ENCODE results near the gene PATJ.
"Not testable (repeated sequence)": the region's sequence is repeated elsewhere in the genome, so short reads cannot be mapped to it uniquely, and the experiment has no call there.

Gene PATJ

DNA sequence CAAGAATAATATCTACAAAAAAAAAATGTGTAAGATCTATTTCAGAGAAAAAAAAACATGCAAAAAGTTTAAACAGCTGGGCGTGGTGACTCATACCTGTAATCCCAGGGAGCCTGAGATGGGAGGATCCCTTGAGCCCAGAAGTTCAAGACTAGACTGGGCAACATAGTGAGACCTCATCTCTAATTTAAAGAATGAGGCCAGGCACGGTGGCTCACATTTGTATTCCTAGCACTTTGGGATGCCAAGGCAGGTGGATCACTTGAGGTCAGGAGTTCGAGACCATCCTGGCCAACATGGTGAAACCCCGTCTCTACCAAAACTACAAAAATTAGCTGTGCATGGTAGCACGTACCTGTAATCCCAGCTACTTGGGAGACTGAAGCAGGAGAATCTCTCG lies 443.0 kb downstream of the PATJ start:
- not testable (repeated sequence) for H3K18ac ChIP-seq (ENCODE audit: low read length); H3K23ac ChIP-seq (ENCODE audit: low read length); DNase-seq; H4K8ac ChIP-seq (ENCODE audit: low read depth, low read length); H3K79me1 ChIP-seq (ENCODE audit: low read length); H2AK5ac ChIP-seq (ENCODE audit: low read length); H3K56ac ChIP-seq (ENCODE audit: low read length); H3K79me2 ChIP-seq (ENCODE audit: control insufficient read depth, insufficient read depth, low read length); H3K4me3 ChIP-seq (ENCODE audit: low read length); H3K27me3 ChIP-seq (ENCODE audit: insufficient read depth, low read length, poor library complexity); H3K4me1 ChIP-seq (ENCODE audit: control insufficient read depth, low read depth, low read length); H3K4me2 ChIP-seq (ENCODE audit: low read length); H3K9ac ChIP-seq (ENCODE audit: low read length); H2BK15ac ChIP-seq (replicated peaks; ENCODE audit: low read depth); H2BK120ac ChIP-seq (ENCODE audit: low read depth, low read length); H3K4ac ChIP-seq (ENCODE audit: low read depth, low read length); H3K27ac ChIP-seq (ENCODE audit: low read depth, low read length); H3K36me3 ChIP-seq (ENCODE audit: control insufficient read depth, insufficient read depth, low read length); H4K5ac ChIP-seq (ENCODE audit: low read length); H2BK5ac ChIP-seq (ENCODE audit: low read length)
- no CpG with 5 or more reads among the region's 6 CpGs for WGBS (ENCODE audit: extremely low coverage, insufficient coverage, low lambda C conversion rate)

DNA sequence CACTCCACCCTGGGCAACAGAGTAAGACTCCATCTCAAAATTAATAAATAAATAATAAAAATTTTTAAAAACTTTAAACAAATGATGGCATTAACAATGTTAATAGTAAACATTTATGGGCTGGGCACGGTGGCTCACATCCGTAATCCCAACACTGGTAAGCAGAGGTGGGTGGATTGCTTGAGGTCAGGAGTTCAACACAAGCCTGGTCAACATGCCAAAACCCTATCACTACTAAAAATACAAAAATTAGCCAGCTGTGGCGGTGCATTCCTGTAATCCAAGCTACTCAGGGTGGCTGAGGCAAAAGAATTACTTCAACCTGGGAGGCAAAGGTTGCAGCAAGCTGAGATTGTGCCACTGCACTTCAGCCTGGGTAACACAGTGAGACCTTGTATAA lies 443.4 kb downstream of the PATJ start:
- H3K36me3 ChIP-seq (ENCODE audit: control insufficient read depth, insufficient read depth, low read length) = no peaks in the 10 kb centered on the region
- no peak overlapping the region for H3K4me3 ChIP-seq (ENCODE audit: low read length)
- H2BK5ac ChIP-seq (ENCODE audit: low read length) = no peak overlapping the region
- no peak overlapping the region for H3K27ac ChIP-seq (ENCODE audit: low read depth, low read length)
- WGBS (ENCODE audit: extremely low coverage, insufficient coverage, low lambda C conversion rate) = no CpG with 5 or more reads among the region's 3 CpGs
- H3K79me2 ChIP-seq (ENCODE audit: control insufficient read depth, insufficient read depth, low read length) = no peaks in the 10 kb centered on the region
- no peaks in the 10 kb centered on the region for H3K79me1 ChIP-seq (ENCODE audit: low read length)
- no peak overlapping the region for H3K56ac ChIP-seq (ENCODE audit: low read length)
- no peak overlapping the region for H4K8ac ChIP-seq (ENCODE audit: low read depth, low read length)
- no peak overlapping the region for H2BK120ac ChIP-seq (ENCODE audit: low read depth, low read length)
- peaks cover 2% of the 10 kb centered on the region for H3K4me1 ChIP-seq (ENCODE audit: control insufficient read depth, low read depth, low read length)
- H4K5ac ChIP-seq (ENCODE audit: low read length) = no peak overlapping the region
- DNase-seq = no peak
- no peak overlapping the region for H3K23ac ChIP-seq (ENCODE audit: low read length)
- no peak overlapping the region for H3K18ac ChIP-seq (ENCODE audit: low read length)
- H2BK15ac ChIP-seq (replicated peaks; ENCODE audit: low read depth) = peak overlapping the region; percentile 9
- H3K27me3 ChIP-seq (ENCODE audit: insufficient read depth, low read length, poor library complexity) = no peaks in the 10 kb centered on the region
- no peak overlapping the region for H3K4me2 ChIP-seq (ENCODE audit: low read length)
- H3K4ac ChIP-seq (ENCODE audit: low read depth, low read length) = no peak overlapping the region
- H2AK5ac ChIP-seq (ENCODE audit: low read length) = no peak overlapping the region
- H3K9ac ChIP-seq (ENCODE audit: low read length) = no peak overlapping the region

DNA sequence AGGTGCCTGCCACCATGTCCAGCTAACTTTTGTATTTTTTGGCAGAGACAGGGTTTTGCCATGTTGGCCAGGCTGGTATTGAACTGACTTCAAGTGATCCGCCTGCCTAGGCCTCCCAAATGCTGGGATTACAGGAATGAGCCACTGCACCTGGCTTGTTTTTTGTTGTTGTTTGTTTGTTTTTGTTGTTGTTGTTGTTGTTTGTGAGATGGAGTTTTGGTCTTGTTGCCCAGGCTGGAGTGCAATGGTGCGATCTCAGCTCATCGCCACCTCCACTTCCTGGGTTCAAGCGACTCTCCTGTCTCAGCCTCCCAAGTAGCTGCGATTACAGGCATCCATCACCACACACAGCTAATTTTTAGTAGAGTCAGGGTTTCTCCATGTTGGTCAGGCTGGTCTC lies 445.3 kb downstream of the PATJ start:
- no peak overlapping the region for H3K23ac ChIP-seq (ENCODE audit: low read length)
- H3K79me2 ChIP-seq (ENCODE audit: control insufficient read depth, insufficient read depth, low read length) = no peaks in the 10 kb centered on the region
- H3K18ac ChIP-seq (ENCODE audit: low read length) = no peak overlapping the region
- no peak overlapping the region for H3K56ac ChIP-seq (ENCODE audit: low read length)
- H4K8ac ChIP-seq (ENCODE audit: low read depth, low read length) = no peak overlapping the region
- peaks cover 2% of the 10 kb centered on the region for H3K4me1 ChIP-seq (ENCODE audit: control insufficient read depth, low read depth, low read length)
- H3K4me3 ChIP-seq (ENCODE audit: low read length) = no peak overlapping the region
- DNase-seq = no peak
- H2BK120ac ChIP-seq (ENCODE audit: low read depth, low read length) = no peak overlapping the region
- no peak overlapping the region for H3K27ac ChIP-seq (ENCODE audit: low read depth, low read length)
- H3K79me1 ChIP-seq (ENCODE audit: low read length) = no peaks in the 10 kb centered on the region
- no peak overlapping the region for H2BK5ac ChIP-seq (ENCODE audit: low read length)
- H3K4me2 ChIP-seq (ENCODE audit: low read length) = no peak overlapping the region
- no peak overlapping the region for H3K9ac ChIP-seq (ENCODE audit: low read length)
- no peak overlapping the region for H4K5ac ChIP-seq (ENCODE audit: low read length)
- no peaks in the 10 kb centered on the region for H3K27me3 ChIP-seq (ENCODE audit: insufficient read depth, low read length, poor library complexity)
- no peaks in the 10 kb centered on the region for H3K36me3 ChIP-seq (ENCODE audit: control insufficient read depth, insufficient read depth, low read length)
- no CpG with 5 or more reads among the region's 5 CpGs for WGBS (ENCODE audit: extremely low coverage, insufficient coverage, low lambda C conversion rate)
- H3K4ac ChIP-seq (ENCODE audit: low read depth, low read length) = no peak overlapping the region
- H2BK15ac ChIP-seq (replicated peaks; ENCODE audit: low read depth) = no peak overlapping the region
- H2AK5ac ChIP-seq (ENCODE audit: low read length) = no peak overlapping the region

DNA sequence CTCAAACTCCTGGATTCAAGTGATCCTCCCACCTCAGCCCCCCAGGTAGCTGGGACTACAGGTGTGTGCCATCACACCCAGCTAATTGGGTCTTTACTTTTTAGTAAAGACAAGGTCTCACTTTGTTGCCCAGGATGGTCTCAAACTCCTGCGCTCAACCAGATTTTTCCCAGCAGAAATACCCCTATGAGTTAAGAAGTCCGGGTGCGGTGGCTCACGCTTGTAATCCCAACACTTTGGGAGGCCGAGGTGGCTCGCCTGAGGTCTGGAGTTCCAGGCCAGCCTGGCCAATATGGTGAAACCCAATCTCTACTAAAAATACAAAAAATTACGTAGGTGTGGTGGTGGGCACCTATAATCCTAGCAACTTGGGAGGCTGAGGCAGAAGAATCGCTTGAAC lies 445.8 kb downstream of the PATJ start:
- H3K9ac ChIP-seq (ENCODE audit: low read length) = no peak overlapping the region
- H2BK120ac ChIP-seq (ENCODE audit: low read depth, low read length) = no peak overlapping the region
- H3K56ac ChIP-seq (ENCODE audit: low read length) = no peak overlapping the region
- no peaks in the 10 kb centered on the region for H3K36me3 ChIP-seq (ENCODE audit: control insufficient read depth, insufficient read depth, low read length)
- no peak overlapping the region for H3K4me3 ChIP-seq (ENCODE audit: low read length)
- no peaks in the 10 kb centered on the region for H3K27me3 ChIP-seq (ENCODE audit: insufficient read depth, low read length, poor library complexity)
- peaks cover 1% of the 10 kb centered on the region for H3K4me1 ChIP-seq (ENCODE audit: control insufficient read depth, low read depth, low read length)
- no peaks in the 10 kb centered on the region for H3K79me1 ChIP-seq (ENCODE audit: low read length)
- WGBS (ENCODE audit: extremely low coverage, insufficient coverage, low lambda C conversion rate) = no CpG with 5 or more reads among the region's 8 CpGs
- H3K27ac ChIP-seq (ENCODE audit: low read depth, low read length) = no peak overlapping the region
- H3K4ac ChIP-seq (ENCODE audit: low read depth, low read length) = no peak overlapping the region
- no peak overlapping the region for H4K5ac ChIP-seq (ENCODE audit: low read length)
- H3K4me2 ChIP-seq (ENCODE audit: low read length) = no peak overlapping the region
- no peak overlapping the region for H2AK5ac ChIP-seq (ENCODE audit: low read length)
- H4K8ac ChIP-seq (ENCODE audit: low read depth, low read length) = no peak overlapping the region
- H2BK15ac ChIP-seq (replicated peaks; ENCODE audit: low read depth) = no peak overlapping the region
- no peak overlapping the region for H3K23ac ChIP-seq (ENCODE audit: low read length)
- H2BK5ac ChIP-seq (ENCODE audit: low read length) = no peak overlapping the region
- H3K18ac ChIP-seq (ENCODE audit: low read length) = no peak overlapping the region
- DNase-seq = no peak
- no peaks in the 10 kb centered on the region for H3K79me2 ChIP-seq (ENCODE audit: control insufficient read depth, insufficient read depth, low read length)

DNA sequence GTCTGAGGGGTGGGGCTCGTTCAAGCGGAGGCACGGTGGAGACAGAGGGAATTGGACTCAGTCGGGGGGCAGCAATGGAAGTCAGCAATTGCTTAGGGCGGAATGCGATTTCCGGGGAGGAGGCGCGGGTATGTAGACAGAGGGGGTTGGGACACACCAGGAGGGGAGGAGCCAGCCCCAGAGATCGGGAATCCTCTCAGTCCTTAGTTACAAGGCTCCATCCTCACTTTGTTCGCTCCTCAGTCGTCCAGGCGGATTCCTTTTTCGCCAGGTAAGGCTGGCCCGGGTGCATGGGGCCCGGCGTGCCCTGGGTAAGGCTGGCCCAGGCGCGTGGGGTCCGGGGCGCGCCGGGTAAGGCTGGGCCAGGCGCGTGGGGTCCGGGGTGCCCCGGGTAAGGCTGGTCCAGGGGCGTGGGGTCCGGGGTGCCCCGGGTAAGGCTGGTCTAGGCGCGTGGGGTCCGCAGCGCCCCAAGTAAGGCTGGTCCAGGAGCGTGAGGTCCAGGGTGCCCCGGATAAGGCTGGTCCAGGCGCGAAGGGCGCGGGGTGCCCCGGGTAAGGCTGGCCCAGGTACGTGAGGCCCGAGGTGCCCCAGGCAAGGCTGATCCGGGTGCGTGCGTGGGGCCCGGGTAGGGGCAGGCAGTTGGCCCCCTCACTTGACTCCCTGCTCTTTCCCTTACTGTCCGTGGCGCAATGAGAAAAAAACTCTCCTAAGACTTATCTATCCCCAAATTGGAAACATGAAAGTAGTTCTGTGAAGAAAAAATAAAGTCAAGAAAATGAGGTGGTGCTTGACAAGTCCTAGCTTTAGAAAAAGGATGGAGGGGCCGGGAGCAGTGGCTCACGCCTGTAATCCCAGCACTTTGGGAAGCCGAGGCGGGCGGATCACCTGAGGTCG lies 452.6 kb downstream of the PATJ start, which contains the start of gene L1TD1:
Gene L1TD1 (plus strand): TSS at position 199 of the 894 bp plus-strand sequence. CDS start 11,780 bp downstream, outside the sequence.
- Histone ChIP-seq H2BK120ac (ENCODE audit: low read depth, low read length) (peak within 1 kb of the TSS; percentile 63), H3K18ac (ENCODE audit: low read length) (peak within 1 kb of the TSS; percentile 98), H2BK15ac (replicated peaks; ENCODE audit: low read depth) (no peak within 1 kb of the TSS), H3K27ac (ENCODE audit: low read depth, low read length) (peak within 1 kb of the TSS; percentile 96), H3K4me1 (ENCODE audit: control insufficient read depth, low read depth, low read length) (peaks cover 1% of the 10 kb centered on the region), H2AK5ac (ENCODE audit: low read length) (peak within 1 kb of the TSS; percentile 87), H3K79me2 (ENCODE audit: control insufficient read depth, insufficient read depth, low read length) (peaks cover 41% of the 10 kb centered on the region), H3K27me3 (ENCODE audit: insufficient read depth, low read length, poor library complexity) (no peaks in the 10 kb centered on the region), H2BK5ac (ENCODE audit: low read length) (peak within 1 kb of the TSS; percentile 99), H3K23ac (ENCODE audit: low read length) (peak within 1 kb of the TSS; percentile 97), H3K36me3 (ENCODE audit: control insufficient read depth, insufficient read depth, low read length) (peaks cover 3% of the 10 kb centered on the region), H3K56ac (ENCODE audit: low read length) (peak within 1 kb of the TSS; percentile 100), H3K9ac (ENCODE audit: low read length) (peak within 1 kb of the TSS; percentile 100), H3K79me1 (ENCODE audit: low read length) (no peaks in the 10 kb centered on the region), H4K8ac (ENCODE audit: low read depth, low read length) (peak within 1 kb of the TSS; percentile 93), H4K5ac (ENCODE audit: low read length) (peak within 1 kb of the TSS; percentile 89), H3K4me2 (ENCODE audit: low read length) (peak within 1 kb of the TSS; percentile 57), H3K4me3 (ENCODE audit: low read length) (peak within 1 kb of the TSS; percentile 96), H3K4ac (ENCODE audit: low read depth, low read length) (peak within 1 kb of the TSS; percentile 98)
- DNase-seq = peak; percentile 98
- no CpG with 5 or more reads among the region's 55 CpGs for WGBS (ENCODE audit: extremely low coverage, insufficient coverage, low lambda C conversion rate)
